SU-DHL-6 (cell line): ENCODE measurements around the gene PLD1.

Experiments used
- CTCF ChIP-seq: fragments of 200-600 bp; sonication (generic); IDR thresholded peaks from one replicate; pipeline ENCODE4 v1.5.1; 2017; ENCODE audit warnings: antibody characterized with exemption, mild to moderate bottlenecking, low read length, moderate library complexity; ENCODE audit not compliant: insufficient read depth, poor library complexity, severe bottlenecking
- EZH2phosphoT487 ChIP-seq: fragments of 200-600 bp; sonication (generic), shearing (Covaris generic); conservative IDR thresholded peaks from 2 replicates; pipeline ENCODE4 v1.6.1; 2018; ENCODE audit warnings: mild to moderate bottlenecking, antibody characterized with exemption, low read length, moderate library complexity, mixed read lengths

DNA sequence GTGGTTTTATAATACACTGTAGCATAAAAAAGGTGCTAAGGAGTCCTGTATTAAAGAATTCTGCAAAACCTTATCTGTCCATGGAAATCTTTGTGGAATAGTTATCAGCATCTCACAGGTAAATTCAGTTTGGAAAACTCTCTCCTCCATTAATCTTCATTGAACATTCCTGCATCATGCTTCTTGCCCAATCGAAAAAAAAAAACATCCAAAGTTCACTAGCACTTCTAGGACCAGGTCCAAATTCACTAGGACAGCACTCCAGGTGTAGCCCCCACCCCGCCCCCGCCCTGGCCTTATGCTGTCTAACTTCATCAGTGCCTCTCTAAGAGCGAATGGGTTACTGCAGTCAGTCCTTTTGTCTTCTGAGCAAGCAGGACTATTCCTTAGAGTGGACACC is 138.6 kb downstream of the PLD1 start:
- TF ChIP-seq CTCF (no peak), EZH2phosphoT487 (no peak)
